Measurements from ENCODE around the gene ZNG1B. TPM values are rescaled to one million over a fixed set of nuclear protein-coding genes. Genes with fewer than 3 reads are reported as not detected.
"Not testable (repeated sequence)": the region's sequence is repeated elsewhere in the genome, so short reads cannot be mapped to it uniquely, and the experiment has no call there.

The ZNG1B gene
- total RNA-seq, 1 donor from 2014 or later = 30.2 TPM

DNA sequence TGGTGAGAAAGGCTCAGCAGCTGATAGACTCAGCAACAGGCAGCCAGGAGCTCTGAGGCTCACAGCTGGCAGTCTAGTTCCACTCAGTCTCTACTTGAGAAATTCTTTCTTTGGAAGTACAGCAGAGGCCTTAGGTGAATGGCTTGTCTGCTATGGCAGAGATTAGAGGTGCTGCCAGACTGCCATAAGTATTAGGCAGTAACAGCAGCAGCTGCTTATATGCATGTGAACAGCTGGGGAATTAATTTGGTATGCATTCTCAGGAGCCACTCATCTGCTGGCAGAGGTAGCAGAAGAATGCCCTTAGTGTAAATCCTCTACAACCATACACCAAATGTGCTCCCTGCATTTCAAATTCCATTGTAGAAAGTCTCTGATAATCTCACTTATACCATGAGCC is 28.3 kb downstream of the ZNG1B start:
- intact Hi-C loops (cut with DNase I); ATAC-seq; H3K4me3 ChIP-seq; DNase-seq; H3K27ac ChIP-seq; H3K4me1 ChIP-seq; H3K9me3 ChIP-seq; H3K36me3 ChIP-seq; H3K27me3 ChIP-seq: not testable (repeated sequence)

DNA sequence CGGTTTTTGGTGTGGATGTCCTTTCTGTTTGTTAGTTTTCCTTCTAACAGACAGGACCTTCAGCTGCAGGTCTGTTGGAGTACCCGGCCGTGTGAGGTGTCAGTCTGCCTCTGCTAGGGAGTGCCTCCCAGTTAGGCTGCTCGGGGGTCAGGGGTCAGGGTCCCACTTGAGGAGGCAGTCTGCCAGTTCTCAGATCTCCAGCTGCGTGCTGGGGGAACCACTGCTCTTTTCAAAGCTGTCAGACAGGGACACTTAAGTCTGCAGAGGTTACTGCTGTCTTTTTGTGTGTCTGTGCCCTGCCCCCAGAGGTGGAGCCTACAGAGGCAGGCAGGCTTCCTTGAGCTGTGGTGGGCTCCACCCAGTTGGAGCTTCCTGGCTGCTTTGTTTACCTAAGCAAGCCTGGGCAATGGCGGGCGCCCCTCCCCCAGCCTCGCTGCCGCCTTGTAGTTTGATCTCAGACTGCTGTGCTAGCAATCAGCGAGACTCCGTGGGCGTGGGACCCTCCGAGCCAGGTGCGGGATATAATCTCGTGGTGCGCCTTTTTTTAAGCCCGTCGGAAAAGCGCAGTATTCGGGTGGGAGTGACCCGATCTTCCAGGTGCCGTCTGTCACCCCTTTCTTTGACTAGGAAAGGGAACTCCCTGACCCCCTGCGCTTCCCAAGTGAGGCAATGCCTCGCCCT is 39.3 kb downstream of the ZNG1B start:
- H3K27me3 ChIP-seq; ATAC-seq; H3K4me3 ChIP-seq; H3K27ac ChIP-seq; H3K36me3 ChIP-seq; intact Hi-C loops (cut with DNase I); H3K9me3 ChIP-seq; H3K4me1 ChIP-seq; DNase-seq: not testable (repeated sequence)

DNA sequence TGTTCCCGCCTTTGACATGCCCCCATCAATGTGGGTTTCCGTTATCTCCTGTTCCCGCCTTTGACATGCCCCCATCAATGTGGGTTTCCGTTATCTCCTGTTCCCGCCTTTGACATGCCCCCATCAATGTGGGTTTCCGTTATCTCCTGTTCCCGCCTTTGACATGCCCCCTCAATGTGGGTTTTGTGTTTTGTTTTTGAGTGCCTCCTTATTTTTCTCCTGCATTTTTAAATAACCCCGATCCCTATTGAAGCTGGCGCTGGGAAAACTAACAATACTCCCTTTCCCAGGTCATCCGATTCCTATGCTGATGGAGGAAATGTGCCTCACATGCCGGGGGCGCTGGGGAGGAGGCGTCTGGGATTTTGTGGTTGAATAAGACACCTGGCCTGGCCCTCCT is 59.0 kb downstream of the ZNG1B start:
- intact Hi-C loops (cut with DNase I); H3K9me3 ChIP-seq; H3K27ac ChIP-seq; H3K36me3 ChIP-seq; H3K27me3 ChIP-seq; DNase-seq; H3K4me1 ChIP-seq; H3K4me3 ChIP-seq; ATAC-seq: not testable (repeated sequence)

DNA sequence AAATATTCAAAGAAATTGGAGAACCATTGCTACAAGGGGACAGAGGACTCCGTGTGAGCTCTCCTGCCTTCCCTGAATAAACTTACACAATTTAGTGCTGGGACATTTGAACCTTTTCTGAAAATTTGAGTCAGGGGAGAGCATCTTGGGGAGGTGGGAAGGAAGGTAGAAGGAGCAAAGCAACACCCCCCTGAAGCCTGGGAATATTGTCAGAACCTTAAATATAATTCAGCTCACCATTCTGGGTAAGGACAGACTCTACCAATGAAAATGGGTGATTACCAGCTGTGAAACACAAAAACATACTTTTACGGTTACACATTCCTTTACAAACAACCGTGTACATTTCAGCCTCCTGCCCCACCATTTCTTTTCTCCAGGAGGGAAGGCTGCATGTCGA is 60.9 kb downstream of the ZNG1B start, which contains the start of gene FOXD4L1:
Gene FOXD4L1, plus strand, starts transcription at position 301 of the 400 bp plus-strand sequence. CDS start 592 bp downstream, outside the sequence.
- DNase-seq; ATAC-seq; H3K9me3 ChIP-seq; H3K4me3 ChIP-seq; H3K27ac ChIP-seq; H3K36me3 ChIP-seq; intact Hi-C loops (cut with DNase I): not testable (repeated sequence)
- H3K27me3 ChIP-seq = peaks cover 23% of the 10 kb centered on the region
- peaks cover 11% of the 10 kb centered on the region for H3K4me1 ChIP-seq

DNA sequence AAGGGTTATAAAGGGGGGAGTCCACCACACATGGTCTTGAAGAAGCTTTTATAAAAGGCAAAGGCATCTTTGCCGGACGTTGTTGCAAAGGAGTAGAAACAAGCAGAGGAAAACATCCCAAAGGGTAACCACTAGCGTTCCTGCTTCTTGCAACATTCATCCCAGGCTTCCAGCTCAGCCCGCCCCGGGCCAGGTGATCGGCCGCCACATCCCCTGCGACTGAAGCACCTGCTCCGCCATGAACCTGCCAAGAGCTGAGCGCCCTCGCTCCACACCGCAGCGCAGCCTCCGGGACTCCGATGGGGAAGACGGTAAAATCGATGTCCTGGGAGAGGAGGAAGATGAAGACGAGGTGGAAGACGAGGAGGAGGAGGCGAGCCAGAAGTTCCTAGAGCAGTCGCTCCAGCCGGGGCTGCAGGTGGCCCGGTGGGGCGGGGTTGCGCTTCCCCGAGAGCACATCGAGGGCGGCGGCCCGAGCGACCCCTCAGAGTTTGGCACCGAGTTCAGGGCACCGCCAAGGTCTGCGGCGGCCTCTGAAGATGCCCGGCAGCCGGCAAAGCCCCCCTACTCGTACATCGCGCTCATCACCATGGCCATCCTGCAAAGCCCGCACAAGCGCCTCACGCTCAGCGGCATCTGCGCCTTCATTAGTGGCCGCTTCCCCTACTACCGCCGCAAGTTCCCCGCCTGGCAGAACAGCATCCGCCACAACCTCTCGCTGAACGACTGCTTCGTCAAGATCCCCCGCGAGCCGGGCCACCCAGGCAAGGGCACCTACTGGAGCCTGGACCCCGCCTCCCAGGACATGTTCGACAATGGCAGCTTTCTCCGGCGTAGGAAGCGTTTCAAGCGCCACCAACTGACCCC is 61.8 kb downstream of the ZNG1B start:
- H3K4me3 ChIP-seq; H3K27ac ChIP-seq; intact Hi-C loops (cut with DNase I); ATAC-seq; H3K9me3 ChIP-seq; H3K36me3 ChIP-seq: not testable (repeated sequence)
- peaks cover 32% of the 10 kb centered on the region for H3K27me3 ChIP-seq
- DNase-seq = peak; percentile 61
- peaks cover 17% of the 10 kb centered on the region for H3K4me1 ChIP-seq

DNA sequence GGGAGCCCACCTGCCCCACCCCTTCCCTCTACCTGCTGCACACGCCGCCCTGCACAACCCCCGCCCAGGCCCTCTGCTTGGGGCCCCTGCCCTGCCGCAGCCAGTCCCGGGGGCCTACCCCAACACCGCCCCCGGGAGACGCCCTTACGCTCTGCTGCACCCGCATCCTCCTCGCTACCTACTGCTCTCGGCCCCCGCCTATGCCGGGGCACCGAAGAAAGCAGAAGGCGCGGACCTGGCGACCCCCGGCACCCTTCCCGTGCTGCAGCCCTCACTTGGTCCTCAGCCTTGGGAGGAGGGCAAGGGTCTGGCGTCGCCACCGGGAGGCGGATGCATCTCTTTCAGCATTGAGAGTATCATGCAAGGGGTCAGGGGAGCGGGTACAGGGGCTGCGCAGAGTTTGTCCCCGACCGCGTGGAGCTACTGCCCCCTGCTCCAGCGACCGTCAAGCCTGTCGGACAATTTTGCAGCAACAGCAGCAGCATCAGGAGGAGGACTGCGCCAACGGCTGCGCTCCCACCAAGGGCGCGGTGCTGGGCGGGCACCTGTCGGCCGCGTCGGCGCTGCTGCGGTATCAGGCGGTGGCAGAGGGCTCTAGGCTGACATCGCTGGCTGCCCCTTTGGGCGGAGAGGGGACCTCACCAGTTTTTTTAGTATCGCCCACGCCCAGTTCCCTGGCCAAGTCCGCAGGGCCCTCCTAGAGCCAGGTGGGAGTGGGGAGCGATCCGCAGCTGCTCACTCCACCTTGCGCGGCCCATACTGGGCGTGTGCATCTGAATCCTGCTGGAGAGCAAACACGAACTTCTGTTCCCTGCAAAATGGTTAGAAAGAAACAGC is 62.6 kb downstream of the ZNG1B start:
- H3K4me3 ChIP-seq; ATAC-seq; H3K36me3 ChIP-seq; intact Hi-C loops (cut with DNase I); H3K27ac ChIP-seq; DNase-seq; H3K9me3 ChIP-seq: not testable (repeated sequence)
- Histone ChIP-seq H3K4me1 (peaks cover 17% of the 10 kb centered on the region), H3K27me3 (peaks cover 36% of the 10 kb centered on the region)

DNA sequence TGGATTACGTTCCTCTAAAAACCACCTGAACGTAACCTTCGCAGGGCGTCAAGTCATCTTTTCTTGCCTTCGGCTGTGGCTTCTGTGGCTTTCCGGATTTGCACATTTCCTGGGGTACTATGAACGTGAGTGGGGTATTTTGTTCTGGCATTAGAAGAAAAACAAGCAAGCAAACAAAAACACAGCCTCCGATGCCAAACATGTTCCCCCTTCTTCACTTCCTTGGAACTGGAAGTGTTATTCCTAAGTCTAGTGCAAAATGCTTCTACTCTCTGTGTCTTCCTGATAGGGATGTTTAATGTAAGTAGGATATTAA is 63.2 kb downstream of the ZNG1B start:
- H3K36me3 ChIP-seq; DNase-seq; intact Hi-C loops (cut with DNase I); ATAC-seq; H3K27ac ChIP-seq; H3K4me3 ChIP-seq; H3K9me3 ChIP-seq: not testable (repeated sequence)
- Histone ChIP-seq H3K4me1 (peaks cover 17% of the 10 kb centered on the region), H3K27me3 (peaks cover 41% of the 10 kb centered on the region)

DNA sequence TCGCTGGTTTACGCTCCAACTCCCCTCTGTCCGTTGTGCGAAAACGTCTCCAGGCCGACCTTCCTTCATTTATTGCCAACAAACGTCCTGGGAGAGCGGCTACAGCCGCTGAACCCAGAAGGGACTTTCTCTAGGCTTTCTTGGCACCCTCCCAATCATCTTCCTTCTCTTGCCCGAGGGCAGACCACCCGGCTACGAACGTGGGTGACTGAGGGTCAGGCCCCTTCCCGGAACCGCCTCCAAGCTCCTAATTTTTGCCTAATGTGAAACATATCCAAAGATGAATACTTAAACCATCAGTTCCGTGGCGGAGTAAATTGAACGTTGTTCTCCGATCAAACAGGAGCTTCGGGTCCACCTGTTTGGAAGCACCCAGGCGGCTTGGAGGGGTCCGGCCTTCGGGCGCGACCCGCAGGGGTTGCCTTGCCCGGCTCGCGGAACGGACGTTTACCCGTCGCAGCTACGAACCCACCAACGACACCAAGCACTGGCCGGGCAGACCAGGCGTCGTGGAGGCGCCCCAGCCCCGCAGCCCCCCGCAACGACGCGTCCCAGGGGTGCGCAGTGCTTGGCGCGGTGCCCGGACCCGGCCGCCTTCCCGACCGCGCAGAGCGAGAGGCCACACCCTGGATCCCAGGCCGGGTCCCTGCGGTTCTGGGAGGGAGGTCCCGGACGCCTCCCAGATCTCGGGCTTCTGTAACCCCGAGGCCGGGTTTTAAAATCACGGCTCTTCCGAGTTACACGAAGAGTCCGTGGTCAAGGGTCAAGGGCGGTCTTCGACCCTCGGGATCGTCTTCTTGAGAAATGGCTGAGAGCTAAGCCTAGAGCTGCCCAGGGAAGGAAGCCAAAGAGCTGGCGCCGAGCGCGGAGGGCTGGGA is 65.0 kb downstream of the ZNG1B start:
- DNase-seq; H3K9me3 ChIP-seq; intact Hi-C loops (cut with DNase I); H3K27ac ChIP-seq; H3K36me3 ChIP-seq: not testable (repeated sequence)
- Histone ChIP-seq H3K4me1 (peaks cover 17% of the 10 kb centered on the region), H3K4me3 (peak overlapping the region; percentile 53), H3K27me3 (peaks cover 45% of the 10 kb centered on the region)
- ATAC-seq = peak; percentile 53

DNA sequence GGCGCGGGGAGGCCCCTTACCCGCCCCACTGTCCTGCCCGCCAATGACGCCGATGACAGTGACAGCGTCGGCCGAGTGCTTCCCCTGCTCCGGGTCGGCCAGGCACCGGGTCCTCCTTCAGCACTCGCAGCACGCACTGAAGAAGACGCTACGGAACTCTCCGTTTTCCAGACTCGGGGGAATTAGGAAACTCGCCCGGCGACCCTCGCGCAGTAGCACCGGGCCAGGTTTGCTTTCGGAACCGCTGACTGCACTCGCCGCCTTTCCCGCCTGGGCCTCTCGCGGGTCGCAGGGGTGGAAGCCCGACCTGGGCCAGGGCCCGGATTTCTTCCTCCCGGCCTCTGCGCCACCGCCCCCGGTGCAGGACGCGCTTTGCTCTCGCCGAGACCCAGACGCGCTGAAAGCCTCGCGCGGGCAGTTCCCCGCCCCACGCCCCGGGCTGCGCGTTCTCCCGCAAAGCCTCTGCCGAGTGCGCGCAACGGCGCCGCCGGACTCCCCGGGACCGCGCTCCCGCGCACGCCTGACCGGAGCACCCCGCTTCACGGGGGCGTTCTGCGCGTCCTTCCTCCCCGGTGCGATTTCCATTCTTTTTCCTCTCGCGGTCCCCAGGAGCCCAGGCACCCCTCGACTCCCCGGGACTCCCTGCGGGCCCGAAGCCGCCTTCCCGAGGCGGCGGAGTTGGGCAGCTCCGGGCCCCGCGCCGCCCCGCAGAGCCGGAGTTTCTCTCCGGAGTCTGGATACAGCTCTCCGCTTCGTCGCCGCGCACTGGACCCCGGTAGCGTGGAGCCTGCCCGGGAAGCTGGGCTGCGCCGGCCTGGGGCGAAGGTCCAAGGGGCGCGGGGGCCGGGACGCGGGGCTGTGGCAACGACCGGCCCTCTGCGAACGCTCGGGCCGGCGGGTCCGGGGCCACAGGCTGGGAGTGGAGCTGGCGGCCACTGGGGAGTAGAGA is 65.9 kb downstream of the ZNG1B start:
- intact Hi-C loops (cut with DNase I); H3K36me3 ChIP-seq; H3K27ac ChIP-seq; H3K9me3 ChIP-seq: not testable (repeated sequence)
- H3K27me3 ChIP-seq = peaks cover 52% of the 10 kb centered on the region
- ATAC-seq (peak; percentile 79), DNase-seq (peak; percentile 67)
- peak overlapping the region; percentile 53 for H3K4me3 ChIP-seq
- H3K4me1 ChIP-seq = peaks cover 17% of the 10 kb centered on the region

DNA sequence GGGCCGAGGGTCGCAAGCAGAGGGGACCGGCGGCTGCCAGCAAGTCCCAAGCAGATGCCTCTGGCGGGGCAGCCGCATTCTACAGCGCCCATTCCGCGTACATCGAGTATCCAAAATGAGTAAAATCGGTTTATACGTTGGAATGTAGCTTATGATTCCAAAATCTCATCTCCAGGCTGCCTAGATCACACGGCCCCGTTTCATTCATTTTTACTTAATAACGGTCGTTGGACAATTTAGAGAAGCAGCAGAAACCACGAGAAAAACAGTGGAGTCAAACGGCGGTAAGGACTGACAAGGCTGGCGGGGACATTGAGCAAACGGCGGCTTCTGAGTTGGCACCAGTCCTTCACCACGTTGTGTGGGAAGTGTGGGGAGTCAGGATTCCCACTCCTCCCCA is 66.6 kb downstream of the ZNG1B start:
- Histone ChIP-seq H3K27me3 (peaks cover 56% of the 10 kb centered on the region), H3K4me1 (peaks cover 17% of the 10 kb centered on the region)
- H3K4me3 ChIP-seq; H3K9me3 ChIP-seq; ATAC-seq; intact Hi-C loops (cut with DNase I); DNase-seq; H3K27ac ChIP-seq; H3K36me3 ChIP-seq: not testable (repeated sequence)

DNA sequence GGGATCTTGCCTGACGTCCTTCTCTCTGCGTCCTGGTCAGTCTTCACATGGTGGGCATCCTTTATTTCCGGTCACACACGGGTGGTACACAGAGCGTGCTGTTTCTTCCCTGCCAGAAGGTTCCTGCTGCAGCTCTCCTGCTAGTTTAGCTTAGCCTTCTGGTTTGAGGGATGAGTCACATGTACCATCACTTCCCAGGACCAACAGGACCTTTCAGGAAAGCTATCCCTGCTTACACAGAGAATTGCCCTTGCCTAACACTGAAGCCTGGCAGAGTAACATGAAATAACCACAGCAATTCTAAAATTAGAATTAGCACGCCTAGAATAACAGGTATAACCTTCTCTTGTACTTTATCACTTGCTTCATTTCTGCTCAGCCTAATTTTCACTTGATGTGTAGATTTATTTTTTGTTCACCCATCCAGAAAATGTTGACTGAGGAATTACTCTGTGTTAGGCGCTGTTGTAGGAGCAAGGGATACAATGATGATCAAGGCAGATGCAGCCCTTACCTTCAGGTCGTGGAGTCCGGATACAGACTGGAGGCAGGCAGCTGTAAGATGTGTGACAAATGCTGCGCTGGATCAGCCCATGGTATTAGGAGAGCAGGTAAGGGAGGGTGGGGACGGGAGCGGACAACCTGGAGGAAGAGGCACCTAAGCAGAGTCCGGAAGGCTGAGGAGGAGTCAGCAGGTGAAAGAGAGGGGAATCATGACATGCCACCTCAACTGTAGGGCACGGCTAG is 70.1 kb downstream of the ZNG1B start:
- peaks cover 52% of the 10 kb centered on the region for H3K27me3 ChIP-seq

More for the DNA sequence above, 70.1 kb downstream of the ZNG1B start:
- H3K9me3 ChIP-seq; ATAC-seq; H3K27ac ChIP-seq; H3K4me3 ChIP-seq; intact Hi-C loops (cut with DNase I); DNase-seq; H3K36me3 ChIP-seq: not testable (repeated sequence)
- H3K4me1 ChIP-seq = peaks cover 15% of the 10 kb centered on the region
